H1 (cell line): ENCODE data around the gene CADPS. TPM values are rescaled to one million over a fixed set of nuclear protein-coding genes. Genes with fewer than 3 reads are reported as not detected.
A peak's percentile ranks its signal among the peaks of the same experiment; 100 is the strongest.

Experiments used
- CTCF ChIA-PET: fragments of 300-600 bp; sonication (Branson Sonifier 250); formaldehyde crosslinking; loops from one replicate; lab custom pipeline; 2021; ENCODE audit not compliant: partially characterized antibody; lab: Charles Lee
- POLR2A ChIA-PET: fragments of 300-600 bp; sonication (Branson Sonifier 250); formaldehyde crosslinking; loops from one replicate; lab custom pipeline; 2021; ENCODE audit warnings: inconsistent platforms; ENCODE audit not compliant: partially characterized antibody; lab: Charles Lee
- DNase-seq, 2 experiments: peaks; one replicate each; pipeline versions ENCODE4 v3.0.0 to v3.0.0-alpha.2; 2010 to 2022; ENCODE audit warnings: low spot score in 2 of 2, low read depth in 1 of 2, mixed read lengths in 1 of 2
- FAIRE-seq: peaks from 2 replicates; lab custom pipeline; 2011; peaks lifted over from hg19 to GRCh38; lab: Jason Lieb, UNC
- H2AFZ ChIP-seq: 2 replicates; pipeline ENCODE4 v1.8.1; 2012; ENCODE audit warnings: low read length, inconsistent platforms
- H2AK5ac ChIP-seq: 2 replicates; pipeline ENCODE4 v1.6.1; 2013; ENCODE audit warnings: low read depth, low read length
- H2BK120ac ChIP-seq: replicated peaks from 2 replicates; pipeline ENCODE3; 2013; ENCODE audit warnings: low read depth, low read length, inconsistent platforms
- H2BK12ac ChIP-seq: 2 replicates; pipeline ENCODE4 v1.6.1; 2013; ENCODE audit warnings: low read depth, low read length
- H2BK15ac ChIP-seq: 2 replicates; pipeline ENCODE4 v1.6.1; 2013; ENCODE audit warnings: low read length
- H2BK20ac ChIP-seq: 2 replicates; pipeline ENCODE4 v1.6.1; 2013; ENCODE audit warnings: low read length
- H2BK5ac ChIP-seq: 2 replicates; pipeline ENCODE4 v1.6.1; 2013; ENCODE audit warnings: low read depth, low read length
- H3K14ac ChIP-seq: 2 replicates; pipeline ENCODE4 v1.6.1; 2013; ENCODE audit warnings: inconsistent platforms; ENCODE audit not compliant: insufficient read length
- H3K18ac ChIP-seq: 2 replicates; pipeline ENCODE4 v1.6.1; 2013; ENCODE audit warnings: low read length; ENCODE audit errors: extremely low read depth
- H3K23ac ChIP-seq: 2 replicates; pipeline ENCODE4 v1.6.1; 2013; ENCODE audit warnings: inconsistent platforms; ENCODE audit not compliant: insufficient read length
- H3K23me2 ChIP-seq: 2 replicates; pipeline ENCODE4 v1.6.1; 2013; ENCODE audit warnings: low read depth, low read length
- H3K27ac ChIP-seq: 2 replicates; pipeline ENCODE4 v1.6.1; 2011; ENCODE audit warnings: low read depth, low read length, inconsistent platforms
- H3K27me3 ChIP-seq, 4 experiments: replicated peaks in 1 of 4; 1 replicate in 1 of 4; 2 replicates in 3 of 4; pipeline versions ENCODE4 v1.6.1 to v1.8.1; 2011 to 2013; ENCODE audit warnings: low read length in 3 of 4, mild to moderate bottlenecking in 3 of 4, inconsistent platforms in 2 of 4, mixed read lengths in 2 of 4, moderate library complexity in 1 of 4; ENCODE audit not compliant: control insufficient read depth in 3 of 4, insufficient read depth in 3 of 4; ENCODE audit errors: extremely low read depth in 1 of 4
- H3K36me3 ChIP-seq, 4 experiments: 2 replicates each; pipeline versions ENCODE4 v1.6.1 to v1.8.1; 2011 to 2013; ENCODE audit warnings: mild to moderate bottlenecking in 4 of 4, low read length in 3 of 4, moderate library complexity in 2 of 4, control low read depth in 1 of 4, inconsistent platforms in 1 of 4; ENCODE audit not compliant: insufficient read depth in 4 of 4, control insufficient read depth in 2 of 4
- H3K4ac ChIP-seq: replicated peaks from 2 replicates; pipeline ENCODE3; 2013; ENCODE audit warnings: low read length, low read depth, mixed read lengths, inconsistent platforms; ENCODE audit not compliant: insufficient read length
- H3K4me1 ChIP-seq, 4 experiments: replicated peaks in 1 of 4; 1 replicate in 1 of 4; 2 replicates in 3 of 4; pipeline versions ENCODE4 v1.6.1 to v1.8.1; 2011 to 2013; ENCODE audit warnings: low read length in 3 of 4, inconsistent platforms in 2 of 4, mixed read lengths in 1 of 4; ENCODE audit not compliant: insufficient read depth in 4 of 4, control insufficient read depth in 3 of 4
- H3K4me2 ChIP-seq, 2 experiments: 2 replicates each; pipeline versions ENCODE4 v1.6.1 to v1.8.1; 2011 to 2013; ENCODE audit warnings: low read depth in 2 of 2, low read length in 2 of 2, control low read depth in 1 of 2, inconsistent platforms in 1 of 2, mild to moderate bottlenecking in 1 of 2; ENCODE audit not compliant: insufficient read depth in 1 of 2
- H3K4me3 ChIP-seq, 4 experiments: fragments of 200-600, 300-600 bp in 1 of 4; sonication (generic), shearing (Covaris generic), sonication (Bioruptor Twin) in 1 of 4; 2 replicates each; pipeline versions ENCODE4 v1.5.1 to v1.8.1; 2011 to 2016; ENCODE audit warnings: low read length in 4 of 4, low read depth in 3 of 4, control low read depth in 2 of 4, inconsistent platforms in 2 of 4, mild to moderate bottlenecking in 2 of 4, mixed read lengths in 1 of 4, moderate library complexity in 1 of 4; ENCODE audit not compliant: insufficient read depth in 2 of 4; ENCODE audit errors: extremely low read depth in 1 of 4
- H3K56ac ChIP-seq: replicated peaks from 2 replicates; pipeline ENCODE3; 2013; ENCODE audit warnings: low read depth, mild to moderate bottlenecking, mixed read lengths, low read length, inconsistent platforms; ENCODE audit not compliant: insufficient read length
- H3K79me1 ChIP-seq: 2 replicates; pipeline ENCODE4 v1.6.1; 2013; ENCODE audit warnings: low read depth, low read length, control low read depth
- H3K79me2 ChIP-seq, 2 experiments: 2 replicates each; pipeline versions ENCODE4 v1.6.1 to v1.8.1; 2012 to 2013; ENCODE audit warnings: low read length in 2 of 2, mild to moderate bottlenecking in 2 of 2, inconsistent platforms in 1 of 2; ENCODE audit not compliant: insufficient read depth in 2 of 2, control insufficient read depth in 1 of 2
- H3K9ac ChIP-seq, 4 experiments: replicated peaks in 1 of 4; 1 replicate in 1 of 4; 2 replicates in 3 of 4; pipeline versions ENCODE4 v1.6.1 to v1.8.1; 2011 to 2013; ENCODE audit warnings: low read depth in 3 of 4, low read length in 3 of 4, control low read depth in 2 of 4, mild to moderate bottlenecking in 2 of 4, moderate library complexity in 2 of 4, inconsistent platforms in 1 of 4; ENCODE audit errors: extremely low read depth in 1 of 4
- H3K9me3 ChIP-seq, 2 experiments: 2 replicates each; pipeline versions ENCODE4 v1.6.1 to v1.8.1; 2012 to 2013; ENCODE audit warnings: mild to moderate bottlenecking in 2 of 2, moderate library complexity in 2 of 2, control low read depth in 1 of 2, inconsistent platforms in 1 of 2, low read depth in 1 of 2, low read length in 1 of 2, mixed read lengths in 1 of 2; ENCODE audit not compliant: insufficient read depth in 2 of 2
- H4K20me1 ChIP-seq, 2 experiments: replicated peaks in 1 of 2; 2 replicates each; pipeline versions ENCODE3 to v1.8.1; 2011 to 2013; ENCODE audit warnings: inconsistent platforms in 2 of 2, low read length in 2 of 2, mild to moderate bottlenecking in 1 of 2; ENCODE audit not compliant: insufficient read depth in 2 of 2, control insufficient read depth in 1 of 2
- H4K5ac ChIP-seq: 2 replicates; pipeline ENCODE4 v1.6.1; 2013; ENCODE audit warnings: low read length, low read depth, mixed read lengths, inconsistent platforms; ENCODE audit not compliant: insufficient read length
- H4K8ac ChIP-seq: 2 replicates; pipeline ENCODE4 v1.8.0; 2013; ENCODE audit warnings: mild to moderate bottlenecking, moderate library complexity, low read length, inconsistent platforms; ENCODE audit not compliant: insufficient read depth; ENCODE audit errors: extremely low read depth
- H4K91ac ChIP-seq: replicated peaks from 2 replicates; pipeline ENCODE3; 2013; ENCODE audit warnings: low read length, mixed read lengths, inconsistent platforms; ENCODE audit not compliant: insufficient read length
- ATF3 ChIP-seq: IDR thresholded peaks from 2 replicates; pipeline ENCODE4 v1.6.1; 2011; ENCODE audit warnings: low read depth, mild to moderate bottlenecking, low read length; ENCODE audit not compliant: insufficient read depth
- EGR1 ChIP-seq: IDR thresholded peaks from 2 replicates; pipeline ENCODE4 v1.6.1; 2011; ENCODE audit warnings: low read depth, low read length, borderline replicate concordance
- JUN ChIP-seq: IDR thresholded peaks from 2 replicates; pipeline ENCODE4 v1.6.1; 2011; ENCODE audit warnings: low read depth, mild to moderate bottlenecking, improper control_type of control experiment, low read length
- MAFK ChIP-seq: IDR thresholded peaks from 2 replicates; pipeline ENCODE4 v1.6.1; 2012; ENCODE audit warnings: low read depth, mild to moderate bottlenecking, improper control_type of control experiment, low read length
- PHF8 ChIP-seq: fragments of 200-600 bp; sonication (generic); conservative IDR thresholded peaks from 2 replicates; pipeline ENCODE4 v1.7.1; 2012; ENCODE audit warnings: low read depth, mild to moderate bottlenecking, inconsistent platforms, low read length, moderate library complexity
- POLR2A ChIP-seq, 2 experiments: IDR thresholded peaks; 1 replicate in 1 of 2; 2 replicates in 1 of 2; pipeline ENCODE4 v1.6.1; 2011; ENCODE audit warnings: low read depth in 2 of 2, low read length in 2 of 2, mild to moderate bottlenecking in 2 of 2; ENCODE audit errors: control extremely low read depth in 1 of 2
- POLR2AphosphoS5 ChIP-seq: IDR thresholded peaks from 2 replicates; pipeline ENCODE4 v1.6.1; 2011; ENCODE audit warnings: low read depth, low read length
- RAD21 ChIP-seq, 2 experiments: IDR thresholded peaks in 1 of 2; conservative IDR thresholded peaks in 1 of 2; 2 replicates each; pipeline ENCODE4 v1.6.1; 2011; ENCODE audit warnings: low read depth in 2 of 2, low read length in 2 of 2, improper control_type of control experiment in 1 of 2, inconsistent platforms in 1 of 2, mild to moderate bottlenecking in 1 of 2, moderate library complexity in 1 of 2
- SP4 ChIP-seq: IDR thresholded peaks from 2 replicates; pipeline ENCODE4 v1.6.1; 2012; ENCODE audit warnings: low read length, inconsistent platforms
- TAF1 ChIP-seq: IDR thresholded peaks from 2 replicates; pipeline ENCODE4 v1.6.1; 2011; ENCODE audit warnings: mild to moderate bottlenecking, low read depth, low read length
- TEAD4 ChIP-seq: IDR thresholded peaks from 2 replicates; pipeline ENCODE4 v1.6.1; 2012; ENCODE audit warnings: low read depth, low read length, inconsistent platforms, mixed read lengths
- USF2 ChIP-seq: IDR thresholded peaks from 2 replicates; pipeline ENCODE4 v1.6.1; 2011; ENCODE audit warnings: low read length, improper control_type of control experiment
- WGBS, 2 experiments: shearing (Covaris generic) in 1 of 2; methylation state at CpG; one replicate each; pipeline versions ENCODE4 v1.1.6 to v1.1.7; 2013 to 2015; ENCODE audit warnings: low lambda C conversion rate in 2 of 2, mixed read lengths in 2 of 2, inconsistent platforms in 1 of 2, low coverage in 1 of 2, missing lambda C conversion rate in 1 of 2; ENCODE audit not compliant: insufficient replicate concordance in 2 of 2, insufficient coverage in 1 of 2, insufficient read length in 1 of 2; ENCODE audit errors: extremely low coverage in 1 of 2, missing lambda C conversion rate in 1 of 2; 5-methylcytosine and 5-hydroxymethylcytosine counted together
- polyA plus RNA-seq, 7 experiments: library from polyadenylated mRNA; depleted of rRNA in 3 of 7; stranded (reverse) in 5 of 7; unstranded in 2 of 7; fragments of >200 nt in 5 of 7; fragments of 200-250 nt in 2 of 7; gene quantifications; 1 replicate in 5 of 7; 2 replicates in 1 of 7; 4 replicates in 1 of 7; pipeline versions ENCODE4 v1.2.1 to v1.2.3, GENCODE V29; 2011 to 2013; ENCODE audit warnings: missing spikeins in 2 of 7, mixed read lengths in 2 of 7
- total RNA-seq: library from RNA; stranded (reverse); fragmentation: NEBNext Ultra II Directional; extraction: Animal tissue kit (Norgen Biotek cat#: 25700); gene quantifications from 2 replicates; pipeline ENCODE4 v1.2.1, GENCODE V29; 2021

CADPS gene
- total and polyA plus RNA-seq, 2 of the 8 experiments (the other 6 are each of a cell fraction or from before 2014, with no cell fraction given): 7.1 to 10.2 TPM

DNA sequence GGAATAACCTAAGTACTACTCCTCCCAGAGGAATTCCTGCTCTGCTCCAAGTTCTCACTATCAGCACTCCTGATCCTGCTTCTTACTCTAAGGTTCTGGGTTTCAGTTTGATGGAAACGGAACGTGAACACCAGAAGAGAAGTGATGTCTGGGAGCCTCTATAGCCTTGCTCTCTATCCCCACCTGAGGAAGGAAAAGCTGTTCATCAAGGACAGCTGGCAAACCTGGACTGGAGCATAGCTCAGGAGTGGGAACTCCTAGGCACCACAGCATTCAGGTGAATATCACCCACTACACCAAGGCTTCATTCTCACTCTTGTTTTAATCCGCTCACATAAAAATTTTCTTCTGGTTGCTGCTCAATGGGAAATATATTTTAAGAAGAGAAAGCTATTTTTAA lies 13.0 kb upstream of the CADPS start:
- Histone ChIP-seq H3K4me3 (peak overlapping the region in 1 of 4 experiments; percentile 8; a peak in 1 of 8 replicates), H3K18ac (no peak overlapping the region), H3K36me3 (no peaks in the 10 kb centered on the region), H4K20me1 (no peaks in the 10 kb centered on the region), H2BK12ac (no peak overlapping the region), H3K14ac (no peak overlapping the region), H3K27ac (no peak overlapping the region), H2BK120ac (no peak overlapping the region), H3K4me1 (peaks cover 0 to 20% (median 10%) of the 10 kb centered on the region in 4 experiments; a peak in 6 of 7 replicates), H4K5ac (no peak overlapping the region), H3K56ac (no peak overlapping the region), H2AFZ (peak overlapping the region; percentile 17; the same call in 1 of the 2 replicates), H3K79me2 (no peaks in the 10 kb centered on the region), H2BK15ac (no peak overlapping the region), H2BK20ac (0 out of 2 replicates have a peak overlapping the region, but pooled peaks have one; percentile 51), H4K91ac (no peak overlapping the region), H3K9ac (no peak overlapping the region), H3K4ac (no peak overlapping the region), H3K79me1 (no peaks in the 10 kb centered on the region), H3K9me3 (no peaks in the 10 kb centered on the region), H4K8ac (no peak overlapping the region), H2BK5ac (no peak overlapping the region), H3K27me3 (no peaks in the 10 kb centered on the region), H2AK5ac (no peak overlapping the region), H3K4me2 (peak overlapping the region; percentile 30 to 47; a peak in 2 of 4 replicates), H3K23ac (no peak overlapping the region), H3K23me2 (no peaks in the 10 kb centered on the region)
- ChIA-PET CTCF (interaction anchor here (0.7 to 1.6 kb wide), 5 partner anchors 10 to 219 kb away, joined by 3 read pairs; no protein-coding TSS in a partner anchor), POLR2A (interaction anchor here (1.2 kb wide), 1 partner anchor 63 kb away, joined by 4 read pairs; no protein-coding TSS in a partner anchor)
- FAIRE-seq (peak; percentile 98), DNase-seq (peak in 1 of 2 experiments; percentile 62)
- 28% methylated on average over 3 of the region's 3 CpGs; no CpG with 5 or more reads in 1 of the 2 experiments for WGBS, 2 experiments
- no peak for TF ChIP-seq JUN
- TF ChIP-seq POLR2A (IDR thresholded peaks at IDR 0.05; ENCODE audit: control extremely low read depth in 1 of 2, low read depth in 2 of 2, low read length in 2 of 2): no peak
- 0 out of 2 replicates have a peak, but pooled peaks have one; percentile 43 for TF ChIP-seq TEAD4
- no peak for TF ChIP-seq MAFK
- 0 out of 4 replicates have a peak, but pooled peaks of 1 of the 2 experiments have one; percentile 13 for TF ChIP-seq RAD21 (IDR thresholded peaks at IDR 0.05 in 1 of 2, conservative IDR thresholded peaks at IDR 0.05 in 1 of 2; ENCODE audit: low read depth in 2 of 2, low read length in 2 of 2)
- TF ChIP-seq TAF1: no peak
- TF ChIP-seq ATF3: no peak
- no peak for TF ChIP-seq PHF8
- TF ChIP-seq EGR1: 0 out of 2 replicates have a peak, but pooled peaks have one; percentile 26
- TF ChIP-seq USF2: no peak
- TF ChIP-seq POLR2AphosphoS5: no peak
- TF ChIP-seq SP4: no peak
